ACC112 (cell line): ENCODE results near the gene VPS4B.

ENCODE experiments used
- H2AFZ ChIP-seq: fragments of 200-600 bp; sonication (generic); one replicate; pipeline ENCODE4 v1.6.0; 2017; ENCODE audit warnings: antibody characterized with exemption, low read length; ENCODE audit not compliant: unreplicated experiment
- H3K27ac ChIP-seq: fragments of 200-600 bp; sonication (generic); 2 replicates; pipeline ENCODE4 v1.5.1; 2014; ENCODE audit warnings: low read depth, mild to moderate bottlenecking, antibody characterized with exemption, low read length, moderate library complexity
- H3K27me3 ChIP-seq: fragments of 200-600 bp; sonication (generic); 2 replicates; pipeline ENCODE4 v1.6.1; 2014; ENCODE audit warnings: mild to moderate bottlenecking, antibody characterized with exemption, low read length, moderate library complexity, mixed read lengths; ENCODE audit not compliant: insufficient read depth
- H3K36me3 ChIP-seq: fragments of 200-600 bp; sonication (generic); 2 replicates; pipeline ENCODE4 v1.6.1; 2016; ENCODE audit warnings: mild to moderate bottlenecking, antibody characterized with exemption, low read length, moderate library complexity, mixed read lengths; ENCODE audit not compliant: insufficient read depth
- H3K4me1 ChIP-seq: fragments of 200-600 bp; sonication (generic); one replicate; pipeline ENCODE4 v1.6.1; 2016; ENCODE audit warnings: low read length, mixed read lengths; ENCODE audit not compliant: insufficient read depth, unreplicated experiment, control insufficient read depth
- H3K4me3 ChIP-seq: fragments of 200-600 bp; sonication (generic); 2 replicates; pipeline ENCODE4 v1.5.1; 2014; ENCODE audit warnings: mild to moderate bottlenecking, low read depth, low read length
- H3K79me2 ChIP-seq: fragments of 200-600 bp; sonication (generic); one replicate; pipeline ENCODE4 v1.6.0; 2016; ENCODE audit warnings: low read length; ENCODE audit not compliant: control insufficient read depth, unreplicated experiment, insufficient read depth

The VPS4B gene

GRCh38 chr18:63451799-63452660 is 29.8 kb upstream of the VPS4B start:
- Histone ChIP-seq H2AFZ (no peak overlapping the region), H3K36me3 (no peaks in the 10 kb centered on the region), H3K4me1 (peaks cover 7% of the 10 kb centered on the region), H3K4me3 (no peak overlapping the region), H3K79me2 (no peaks in the 10 kb centered on the region), H3K27me3 (no peaks in the 10 kb centered on the region), H3K27ac (no peak overlapping the region)

DNA sequence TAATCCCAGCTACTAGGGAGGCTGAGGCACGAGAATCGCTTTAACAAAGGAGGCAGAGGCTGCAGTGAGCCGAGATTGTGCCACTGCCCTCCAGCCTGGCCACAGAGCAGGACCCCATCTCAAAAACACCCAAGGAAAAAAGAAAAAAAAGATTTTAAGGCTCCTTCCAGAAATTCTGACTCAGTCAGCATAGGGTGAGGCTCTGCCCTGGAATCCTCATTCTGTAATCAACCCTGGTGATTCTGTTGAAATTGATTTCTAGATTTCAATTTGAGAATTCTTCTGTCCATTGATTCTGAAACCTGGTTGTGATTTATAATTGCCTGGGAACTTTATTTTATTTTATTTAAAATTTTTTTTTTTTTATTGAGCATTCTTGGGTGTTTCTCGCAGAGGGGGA is 27.1 kb upstream of the VPS4B start:
- no peak overlapping the region for H3K4me3 ChIP-seq
- H3K36me3 ChIP-seq = no peaks in the 10 kb centered on the region
- no peak overlapping the region for H3K27ac ChIP-seq
- H3K79me2 ChIP-seq = no peaks in the 10 kb centered on the region
- no peaks in the 10 kb centered on the region for H3K27me3 ChIP-seq
- H2AFZ ChIP-seq = no peak overlapping the region
- H3K4me1 ChIP-seq = peaks cover 12% of the 10 kb centered on the region

- H3K4me3 ChIP-seq = no peak overlapping the region
- no peaks in the 10 kb centered on the region for H3K27me3 ChIP-seq
- no peaks in the 10 kb centered on the region for H3K36me3 ChIP-seq
- H3K4me1 ChIP-seq = peaks cover 12% of the 10 kb centered on the region
- H3K79me2 ChIP-seq = no peaks in the 10 kb centered on the region
- H2AFZ ChIP-seq = no peak overlapping the region
- H3K27ac ChIP-seq = no peak overlapping the region
Observed at GRCh38 chr18:63447066-63447465, 24.8 kb upstream of the VPS4B start.

DNA sequence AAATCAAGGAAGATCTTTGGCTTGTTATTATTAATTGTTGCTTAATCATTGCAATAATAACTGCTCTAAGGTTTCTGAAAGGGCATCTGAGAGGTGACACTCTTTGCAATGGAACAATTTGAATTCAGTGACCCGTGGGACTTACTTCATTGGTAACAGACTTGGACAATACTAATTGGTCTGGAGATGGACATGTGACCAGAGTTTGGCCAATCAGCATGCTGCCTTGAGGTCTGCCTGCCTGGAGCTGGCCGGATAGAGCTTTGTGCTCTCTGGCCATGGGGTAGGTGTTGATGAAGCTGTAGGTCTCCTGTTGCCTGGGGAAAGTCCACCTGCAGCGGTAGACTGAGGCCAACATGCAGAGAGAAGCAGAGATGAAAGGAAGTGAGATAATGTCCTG is 24.0 kb upstream of the VPS4B start:
- no peaks in the 10 kb centered on the region for H3K27me3 ChIP-seq
- no peak overlapping the region for H3K27ac ChIP-seq
- peaks cover 6% of the 10 kb centered on the region for H3K4me1 ChIP-seq
- H3K36me3 ChIP-seq = no peaks in the 10 kb centered on the region
- no peak overlapping the region for H2AFZ ChIP-seq
- no peak overlapping the region for H3K4me3 ChIP-seq
- H3K79me2 ChIP-seq = no peaks in the 10 kb centered on the region

- Histone ChIP-seq H3K27ac (peak overlapping the region; percentile 7; the same call in 1 of the 2 replicates), H3K4me1 (peaks cover 15% of the 10 kb centered on the region), H3K79me2 (no peaks in the 10 kb centered on the region), H3K4me3 (no peak overlapping the region), H3K36me3 (no peaks in the 10 kb centered on the region), H3K27me3 (no peaks in the 10 kb centered on the region), H2AFZ (peak overlapping the region; percentile 13)
Observed at GRCh38 chr18:63445037-63445436, 22.8 kb upstream of the VPS4B start.

DNA sequence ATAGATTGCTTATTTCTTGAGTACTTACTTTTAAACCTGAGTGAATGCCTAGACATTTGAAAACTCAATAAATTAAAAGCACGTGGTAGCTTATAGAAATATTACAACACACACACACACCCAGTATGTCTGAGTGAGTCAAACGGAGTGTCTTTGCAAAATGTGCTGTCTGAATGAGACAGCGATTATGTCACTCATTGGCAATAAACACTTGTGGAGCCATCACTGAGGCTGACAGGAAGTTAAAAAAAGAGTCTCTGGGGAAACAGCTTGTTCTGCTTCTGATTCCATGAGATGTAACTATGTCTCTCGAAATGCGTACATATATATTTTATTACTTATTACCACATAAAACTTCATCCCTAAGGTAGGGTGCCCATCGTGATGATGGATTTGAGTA is 22.3 kb upstream of the VPS4B start:
- no peaks in the 10 kb centered on the region for H3K36me3 ChIP-seq
- peaks cover 19% of the 10 kb centered on the region for H3K4me1 ChIP-seq
- no peaks in the 10 kb centered on the region for H3K79me2 ChIP-seq
- H3K27me3 ChIP-seq = no peaks in the 10 kb centered on the region
- H2AFZ ChIP-seq = peak overlapping the region; percentile 13
- H3K27ac ChIP-seq = peak overlapping the region; percentile 7; the same call in 1 of the 2 replicates
- H3K4me3 ChIP-seq = no peak overlapping the region

- Histone ChIP-seq H2AFZ (no peak overlapping the region), H3K36me3 (no peaks in the 10 kb centered on the region), H3K4me3 (no peak overlapping the region), H3K27ac (no peak overlapping the region), H3K27me3 (no peaks in the 10 kb centered on the region), H3K79me2 (no peaks in the 10 kb centered on the region), H3K4me1 (peaks cover 19% of the 10 kb centered on the region)
Observed at GRCh38 chr18:63443829-63444228, 21.6 kb upstream of the VPS4B start.

GRCh38 chr18:63440881-63441280 is 18.6 kb upstream of the VPS4B start:
- Histone ChIP-seq H3K27ac (no peak overlapping the region), H3K4me3 (no peak overlapping the region)

DNA sequence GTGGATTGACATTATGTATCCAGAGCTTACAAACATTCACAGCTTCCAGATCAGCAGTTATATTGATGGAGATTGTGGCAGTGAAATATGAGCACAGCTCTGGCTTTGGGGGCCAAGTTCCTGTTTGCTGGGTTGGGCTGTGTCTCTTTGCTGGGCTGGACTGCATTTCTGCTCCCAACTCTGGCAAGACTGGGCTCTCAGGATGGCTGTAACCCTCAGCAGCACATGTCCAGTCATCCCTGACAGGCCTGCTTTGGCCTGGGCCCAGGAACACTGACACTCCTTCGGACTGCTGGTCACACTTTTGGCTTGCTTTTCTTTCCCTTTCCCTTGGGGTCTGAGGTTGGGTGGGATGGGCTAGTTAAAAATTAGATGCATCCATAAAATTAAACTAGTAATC is 17.9 kb upstream of the VPS4B start:
- Histone ChIP-seq H3K27ac (no peak overlapping the region), H2AFZ (peak overlapping the region; percentile 43), H3K79me2 (no peaks in the 10 kb centered on the region), H3K4me3 (no peak overlapping the region), H3K27me3 (no peaks in the 10 kb centered on the region), H3K4me1 (peaks cover 18% of the 10 kb centered on the region), H3K36me3 (no peaks in the 10 kb centered on the region)

More at GRCh38 chr18:63440881-63441280, 18.6 kb upstream of the VPS4B start:
- no peaks in the 10 kb centered on the region for H3K79me2 ChIP-seq
- peaks cover 19% of the 10 kb centered on the region for H3K4me1 ChIP-seq
- peak overlapping the region; percentile 12 for H2AFZ ChIP-seq
- no peaks in the 10 kb centered on the region for H3K36me3 ChIP-seq
- no peaks in the 10 kb centered on the region for H3K27me3 ChIP-seq

- Histone ChIP-seq H3K4me3 (no peak overlapping the region), H2AFZ (no peak overlapping the region), H3K36me3 (no peaks in the 10 kb centered on the region), H3K27me3 (no peaks in the 10 kb centered on the region), H3K27ac (no peak overlapping the region), H3K4me1 (peaks cover 13% of the 10 kb centered on the region), H3K79me2 (no peaks in the 10 kb centered on the region)
Observed at GRCh38 chr18:63439334-63439733, 17.1 kb upstream of the VPS4B start.

DNA sequence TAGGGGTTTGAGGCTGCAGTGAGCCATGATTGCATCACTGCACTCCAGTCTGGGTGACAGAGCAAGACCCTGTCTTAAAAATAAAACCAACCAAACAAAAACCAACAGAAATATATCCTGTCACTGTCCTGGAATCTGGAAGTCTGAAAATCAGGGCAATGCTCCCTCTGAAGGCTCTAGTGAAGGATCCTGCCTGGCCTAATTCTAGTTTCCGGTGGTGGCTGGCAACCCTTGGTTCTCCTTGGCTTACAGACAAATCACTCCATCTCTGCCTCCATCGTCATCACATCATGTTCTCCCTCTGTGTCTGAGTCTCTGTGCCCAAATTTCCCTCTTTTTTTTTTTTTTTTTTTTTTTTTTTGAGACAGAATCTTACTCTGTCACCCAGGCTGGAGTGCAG is 15.9 kb upstream of the VPS4B start:
- no peaks in the 10 kb centered on the region for H3K27me3 ChIP-seq
- H3K27ac ChIP-seq = no peak overlapping the region
- peaks cover 13% of the 10 kb centered on the region for H3K4me1 ChIP-seq
- no peak overlapping the region for H3K4me3 ChIP-seq
- no peaks in the 10 kb centered on the region for H3K79me2 ChIP-seq
- H2AFZ ChIP-seq = peak overlapping the region; percentile 76
- H3K36me3 ChIP-seq = no peaks in the 10 kb centered on the region
